WTC11 (cell line): ENCODE data around the gene CNTNAP2.

Experiments
- CREB1 ChIP-seq: sonication (generic); formaldehyde crosslinking; IDR thresholded peaks from 2 replicates; pipeline ENCODE4 v1.8.0; 2023; ENCODE audit warnings: mild to moderate bottlenecking, missing genetic modification reagents
- GABPB1 ChIP-seq: sonication (generic); formaldehyde crosslinking; IDR thresholded peaks from 2 replicates; pipeline ENCODE4 v1.8.1; 2023; ENCODE audit warnings: mild to moderate bottlenecking, missing genetic modification reagents
- KAT7 ChIP-seq: sonication (generic); formaldehyde crosslinking; IDR thresholded peaks from 2 replicates; pipeline ENCODE4 v1.8.1; 2023; ENCODE audit warnings: missing genetic modification reagents, mild to moderate bottlenecking, borderline replicate concordance
- TF ChIP-seq, protein P1 (sequence below): fragments of 250-450 bp; sonication (Bioruptor Pico); IDR thresholded peaks from 2 replicates; pipeline ENCODE4 v1.8.0; 2021; ENCODE audit warnings: mild to moderate bottlenecking
- TF ChIP-seq, protein P2 (sequence below): fragments of 200-600 bp; IDR thresholded peaks from 2 replicates; pipeline ENCODE4 v1.8.0; 2022; ENCODE audit warnings: antibody characterized with exemption
- TF ChIP-seq, protein P3 (sequence below): sonication (generic); formaldehyde crosslinking; IDR thresholded peaks from 2 replicates; pipeline ENCODE4 v1.8.1; 2023; ENCODE audit warnings: mild to moderate bottlenecking, moderate library complexity, missing genetic modification reagents

DNA sequence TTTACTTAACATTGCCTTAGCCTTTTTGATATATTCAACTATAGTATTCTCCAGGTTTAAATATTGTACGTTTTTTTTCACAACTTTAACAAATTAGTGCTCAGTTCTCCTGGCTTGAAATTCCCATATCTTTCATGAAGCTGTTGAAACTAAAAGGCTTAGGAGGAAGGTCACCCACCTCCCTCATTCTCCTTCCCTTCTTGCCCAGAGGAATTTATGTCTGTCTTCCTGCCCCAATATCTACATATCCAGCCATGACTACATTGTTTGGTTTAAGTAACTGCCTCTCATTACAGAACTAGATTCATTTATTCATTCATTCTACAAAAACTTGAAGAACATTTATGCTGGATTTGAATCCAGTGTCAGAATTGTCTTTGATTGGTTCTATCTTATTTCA is 2219.2 kb downstream of the CNTNAP2 start:
- no peak for TF ChIP-seq GABPB1 (CRISPR knock-in tag)
- TF ChIP-seq, protein P1, sequence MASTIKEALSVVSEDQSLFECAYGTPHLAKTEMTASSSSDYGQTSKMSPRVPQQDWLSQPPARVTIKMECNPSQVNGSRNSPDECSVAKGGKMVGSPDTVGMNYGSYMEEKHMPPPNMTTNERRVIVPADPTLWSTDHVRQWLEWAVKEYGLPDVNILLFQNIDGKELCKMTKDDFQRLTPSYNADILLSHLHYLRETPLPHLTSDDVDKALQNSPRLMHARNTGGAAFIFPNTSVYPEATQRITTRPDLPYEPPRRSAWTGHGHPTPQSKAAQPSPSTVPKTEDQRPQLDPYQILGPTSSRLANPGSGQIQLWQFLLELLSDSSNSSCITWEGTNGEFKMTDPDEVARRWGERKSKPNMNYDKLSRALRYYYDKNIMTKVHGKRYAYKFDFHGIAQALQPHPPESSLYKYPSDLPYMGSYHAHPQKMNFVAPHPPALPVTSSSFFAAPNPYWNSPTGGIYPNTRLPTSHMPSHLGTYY = no peak
- TF ChIP-seq KAT7 = no peak
- TF ChIP-seq, protein P2, sequence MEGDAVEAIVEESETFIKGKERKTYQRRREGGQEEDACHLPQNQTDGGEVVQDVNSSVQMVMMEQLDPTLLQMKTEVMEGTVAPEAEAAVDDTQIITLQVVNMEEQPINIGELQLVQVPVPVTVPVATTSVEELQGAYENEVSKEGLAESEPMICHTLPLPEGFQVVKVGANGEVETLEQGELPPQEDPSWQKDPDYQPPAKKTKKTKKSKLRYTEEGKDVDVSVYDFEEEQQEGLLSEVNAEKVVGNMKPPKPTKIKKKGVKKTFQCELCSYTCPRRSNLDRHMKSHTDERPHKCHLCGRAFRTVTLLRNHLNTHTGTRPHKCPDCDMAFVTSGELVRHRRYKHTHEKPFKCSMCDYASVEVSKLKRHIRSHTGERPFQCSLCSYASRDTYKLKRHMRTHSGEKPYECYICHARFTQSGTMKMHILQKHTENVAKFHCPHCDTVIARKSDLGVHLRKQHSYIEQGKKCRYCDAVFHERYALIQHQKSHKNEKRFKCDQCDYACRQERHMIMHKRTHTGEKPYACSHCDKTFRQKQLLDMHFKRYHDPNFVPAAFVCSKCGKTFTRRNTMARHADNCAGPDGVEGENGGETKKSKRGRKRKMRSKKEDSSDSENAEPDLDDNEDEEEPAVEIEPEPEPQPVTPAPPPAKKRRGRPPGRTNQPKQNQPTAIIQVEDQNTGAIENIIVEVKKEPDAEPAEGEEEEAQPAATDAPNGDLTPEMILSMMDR = no peak
- TF ChIP-seq, protein P3, sequence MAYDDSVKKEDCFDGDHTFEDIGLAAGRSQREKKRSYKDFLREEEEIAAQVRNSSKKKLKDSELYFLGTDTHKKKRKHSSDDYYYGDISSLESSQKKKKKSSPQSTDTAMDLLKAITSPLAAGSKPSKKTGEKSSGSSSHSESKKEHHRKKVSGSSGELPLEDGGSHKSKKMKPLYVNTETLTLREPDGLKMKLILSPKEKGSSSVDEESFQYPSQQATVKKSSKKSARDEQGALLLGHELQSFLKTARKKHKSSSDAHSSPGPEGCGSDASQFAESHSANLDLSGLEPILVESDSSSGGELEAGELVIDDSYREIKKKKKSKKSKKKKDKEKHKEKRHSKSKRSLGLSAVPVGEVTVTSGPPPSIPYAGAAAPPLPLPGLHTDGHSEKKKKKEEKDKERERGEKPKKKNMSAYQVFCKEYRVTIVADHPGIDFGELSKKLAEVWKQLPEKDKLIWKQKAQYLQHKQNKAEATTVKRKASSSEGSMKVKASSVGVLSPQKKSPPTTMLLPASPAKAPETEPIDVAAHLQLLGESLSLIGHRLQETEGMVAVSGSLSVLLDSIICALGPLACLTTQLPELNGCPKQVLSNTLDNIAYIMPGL (CRISPR knock-in tag) = no peak
- TF ChIP-seq CREB1 (CRISPR knock-in tag) = no peak
